Fibroblast of the aortic adventitia (primary cell): ENCODE results near the gene OAS1. TPM values are rescaled to one million over a fixed set of nuclear protein-coding genes. Genes with fewer than 3 reads are reported as not detected.

Experiments used
- DNase-seq: peaks from one replicate; pipeline ENCODE4 v3.0.0-alpha.2; 2010; ENCODE audit warnings: low read depth
- H3K4me3 ChIP-seq: 2 replicates; pipeline ENCODE4 v1.5.1; 2011; ENCODE audit warnings: low read depth, mild to moderate bottlenecking, control low read depth, low read length, moderate library complexity
- CTCF ChIP-seq: IDR thresholded peaks from 2 replicates; pipeline ENCODE4 v1.5.1; 2011; ENCODE audit warnings: mild to moderate bottlenecking, low read length, control low read depth, inconsistent platforms; ENCODE audit not compliant: insufficient read depth
- total RNA-seq: library from RNA; depleted of rRNA; stranded (reverse); fragments of >200 nt; gene quantifications from 2 replicates; pipeline ENCODE4 v1.2.3, GENCODE V29; 2012; ENCODE audit warnings: low replicate concordance

The OAS1 gene
- total RNA-seq = 1.4 and 7.8 TPM in 2 replicates

GRCh38 chr12:112906712-112907414, at the start of gene OAS1:
Gene OAS1 (plus strand): TSS chr12:112906962. CDS start chr12:112907040, 78 bp downstream.
- no peak for TF ChIP-seq CTCF
- peak within 1 kb of the TSS; percentile 64 for H3K4me3 ChIP-seq
- DNase-seq = peak; percentile 69

GRCh38 chr12:112859291-112859690, 47.5 kb upstream of the OAS1 start:
- no peak for TF ChIP-seq CTCF
- no peak for DNase-seq
- H3K4me3 ChIP-seq = no peak overlapping the region

GRCh38 chr12:112860181-112860580, 46.6 kb upstream of the OAS1 start:
- no peak for TF ChIP-seq CTCF
- no peak overlapping the region for H3K4me3 ChIP-seq
- DNase-seq = no peak

- TF ChIP-seq CTCF = no peak
- H3K4me3 ChIP-seq = no peak overlapping the region
Observed at GRCh38 chr12:112861284-112861683, 45.5 kb upstream of the OAS1 start.

GRCh38 chr12:112862636-112863290, 44.0 kb upstream of the OAS1 start:
- no peak overlapping the region for H3K4me3 ChIP-seq
- no peak for DNase-seq
- TF ChIP-seq CTCF = no peak

More at GRCh38 chr12:112861284-112861683, 45.5 kb upstream of the OAS1 start:
- no peak for DNase-seq

GRCh38 chr12:112868459-112869041, 38.2 kb upstream of the OAS1 start:
- no peak for TF ChIP-seq CTCF
- no peak overlapping the region for H3K4me3 ChIP-seq
- DNase-seq = no peak
